Measurements from ENCODE around the gene ADARB1. TPM values are rescaled to one million over a fixed set of nuclear protein-coding genes. Genes with fewer than 3 reads are reported as not detected.
A peak's percentile ranks its signal among the peaks of the same experiment; 100 is the strongest.

Gene ADARB1
- total RNA-seq, 4 donors from 2014 or later = 6.8 to 32.2 (median 17.3) TPM

DNA sequence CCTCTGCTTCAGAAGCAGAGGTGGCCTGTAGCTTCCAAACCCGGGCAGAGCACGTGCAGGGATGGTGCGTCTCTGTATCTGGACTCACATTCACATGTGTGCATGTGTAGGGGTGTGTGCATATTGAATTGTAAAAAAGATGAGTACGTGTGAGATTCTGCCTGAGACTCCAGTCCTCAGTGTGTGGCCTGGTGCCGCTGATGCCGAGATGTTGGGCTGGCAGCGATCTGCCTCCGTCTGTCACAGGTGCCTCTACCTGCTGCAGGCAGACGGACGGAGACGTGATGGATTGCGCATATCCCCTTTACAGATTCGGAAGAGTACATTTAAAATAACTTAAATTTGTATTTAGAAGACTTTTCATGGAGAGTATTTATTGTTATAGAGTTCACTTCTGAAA lies 53.6 kb downstream of the ADARB1 start:
- Histone ChIP-seq H3K4me1 (peaks cover 4 to 46% (median 19%) of the 10 kb centered on the region in 4 donors), H3K36me3 (no peaks in the 10 kb centered on the region), H3K9me3 (no peaks in the 10 kb centered on the region), H3K27ac (peak overlapping the region in 1 of 4 donors; percentile 76), H3K27me3 (no peaks in the 10 kb centered on the region), H3K4me3 (no peak overlapping the region)
- DNase-seq = no peak
- in situ Hi-C loops (cut with MboI; ENCODE audit: low pct_ligation_motif_present in 1 of 4, low pct_unique_long_range_greater_than_20kb in 1 of 4, low sequenced_read_pairs in 3 of 4) = loop anchor here in 1 of 4 donors (25.0 kb wide), 1 partner anchor 309 kb away; no protein-coding TSS in a partner anchor
- TF ChIP-seq EP300 (IDR thresholded peaks at IDR 0.05; ENCODE audit: low read depth) (no peak), POLR2AphosphoS5 (IDR thresholded peaks at IDR 0.05) (no peak), POLR2A (IDR thresholded peaks at IDR 0.05) (no peak)
- TF ChIP-seq, protein P1, sequence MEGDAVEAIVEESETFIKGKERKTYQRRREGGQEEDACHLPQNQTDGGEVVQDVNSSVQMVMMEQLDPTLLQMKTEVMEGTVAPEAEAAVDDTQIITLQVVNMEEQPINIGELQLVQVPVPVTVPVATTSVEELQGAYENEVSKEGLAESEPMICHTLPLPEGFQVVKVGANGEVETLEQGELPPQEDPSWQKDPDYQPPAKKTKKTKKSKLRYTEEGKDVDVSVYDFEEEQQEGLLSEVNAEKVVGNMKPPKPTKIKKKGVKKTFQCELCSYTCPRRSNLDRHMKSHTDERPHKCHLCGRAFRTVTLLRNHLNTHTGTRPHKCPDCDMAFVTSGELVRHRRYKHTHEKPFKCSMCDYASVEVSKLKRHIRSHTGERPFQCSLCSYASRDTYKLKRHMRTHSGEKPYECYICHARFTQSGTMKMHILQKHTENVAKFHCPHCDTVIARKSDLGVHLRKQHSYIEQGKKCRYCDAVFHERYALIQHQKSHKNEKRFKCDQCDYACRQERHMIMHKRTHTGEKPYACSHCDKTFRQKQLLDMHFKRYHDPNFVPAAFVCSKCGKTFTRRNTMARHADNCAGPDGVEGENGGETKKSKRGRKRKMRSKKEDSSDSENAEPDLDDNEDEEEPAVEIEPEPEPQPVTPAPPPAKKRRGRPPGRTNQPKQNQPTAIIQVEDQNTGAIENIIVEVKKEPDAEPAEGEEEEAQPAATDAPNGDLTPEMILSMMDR (IDR thresholded peaks at IDR 0.05) = no peak
- WGBS, 2 donors (ENCODE audit: low coverage in 1 of 2) = 94 to 99% methylated on average over 10 to 13 of the region's 13 CpGs
- intact Hi-C loops (cut with DNase I; ENCODE audit: low total_unique reads) = no loop called here

DNA sequence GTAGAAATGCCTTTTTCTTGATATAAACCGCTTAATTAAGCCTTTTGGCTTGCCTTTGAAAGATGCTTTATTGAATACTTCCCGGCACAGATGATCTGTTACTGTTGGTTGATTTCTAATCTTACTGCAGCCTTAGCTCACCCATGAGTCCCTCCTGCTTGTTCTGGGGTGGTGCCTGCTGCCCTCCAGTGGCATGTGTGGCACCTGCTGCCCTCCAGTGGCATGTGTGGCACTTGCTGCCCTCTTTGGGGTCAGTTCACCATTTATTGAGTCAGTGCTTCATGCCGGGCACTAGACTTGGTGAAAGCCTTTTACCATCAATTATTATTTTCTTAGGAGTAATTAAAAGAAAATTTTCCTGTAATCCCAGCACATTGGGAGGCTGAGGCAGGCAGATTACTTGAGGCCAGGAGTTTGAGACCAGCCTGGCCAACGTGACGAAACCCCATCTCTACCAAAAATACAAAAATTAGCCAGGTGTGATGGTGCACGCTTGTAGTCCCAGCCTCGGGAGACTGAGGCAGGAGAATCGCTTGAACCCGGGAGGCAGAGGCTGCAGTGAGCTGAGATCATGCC lies 54.3 kb downstream of the ADARB1 start:
- peak; percentile 77 for DNase-seq
- no peaks in the 10 kb centered on the region for H3K9me3 ChIP-seq
- intact Hi-C loops (cut with DNase I; ENCODE audit: low total_unique reads) (no loop called here), in situ Hi-C loops (cut with MboI; ENCODE audit: low pct_ligation_motif_present in 1 of 4, low pct_unique_long_range_greater_than_20kb in 1 of 4, low sequenced_read_pairs in 3 of 4) (loop anchor here in 1 of 4 donors (25.0 kb wide), 1 partner anchor 309 kb away; no protein-coding TSS in a partner anchor)
- H3K4me3 ChIP-seq = no peak overlapping the region
- H3K36me3 ChIP-seq = no peaks in the 10 kb centered on the region
- 35 to 61% methylated on average over 2 to 9 of the region's 9 CpGs for WGBS, 2 donors (ENCODE audit: low coverage in 1 of 2)
- peaks cover 4 to 49% (median 17%) of the 10 kb centered on the region in 4 donors for H3K4me1 ChIP-seq
- TF ChIP-seq, protein P1 (IDR thresholded peaks at IDR 0.05) = peak; percentile 79 to 90 (median 85)
- TF ChIP-seq EP300 (IDR thresholded peaks at IDR 0.05; ENCODE audit: low read depth) (no peak), POLR2A (IDR thresholded peaks at IDR 0.05) (no peak), POLR2AphosphoS5 (IDR thresholded peaks at IDR 0.05) (no peak)
- H3K27me3 ChIP-seq = no peaks in the 10 kb centered on the region
- H3K27ac ChIP-seq = peak overlapping the region in 3 of 4 donors; percentile 68 to 81 (median 76)

DNA sequence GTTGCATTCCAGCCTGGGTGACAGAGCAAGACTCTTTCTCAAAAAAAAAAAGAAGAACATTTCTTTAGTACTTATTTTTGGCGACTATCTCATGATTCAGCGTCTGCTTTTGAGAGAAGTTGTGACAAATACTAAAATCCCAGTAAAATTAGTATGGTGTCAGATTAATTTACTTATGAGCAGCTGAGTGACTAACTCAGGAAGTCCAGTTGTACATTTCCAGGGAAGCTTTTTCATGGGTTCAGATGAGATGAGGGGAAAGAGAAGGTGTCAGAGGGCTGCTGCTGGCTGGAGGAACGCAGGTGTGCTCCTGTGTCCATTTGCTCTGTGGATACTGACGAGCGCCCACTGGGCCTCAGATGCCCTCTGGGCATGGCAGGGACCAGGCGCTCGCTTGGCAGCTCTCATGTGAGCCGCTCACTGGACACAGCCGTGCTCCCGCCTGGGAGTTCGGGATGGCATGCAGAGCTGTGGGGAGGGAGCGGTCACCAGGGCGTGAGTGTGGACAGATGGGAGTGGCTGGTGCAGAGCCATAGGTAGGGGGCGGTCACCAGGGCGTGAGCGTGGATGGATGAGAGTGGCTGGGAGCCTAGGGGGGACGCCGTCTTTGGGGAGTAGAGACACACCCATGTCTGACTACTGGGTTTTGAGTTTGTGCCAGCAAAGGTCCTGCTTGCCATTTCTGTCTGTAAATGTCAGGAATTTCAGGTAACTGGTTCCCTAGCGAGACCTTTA lies 55.0 kb downstream of the ADARB1 start:
- in situ Hi-C loops (cut with MboI; ENCODE audit: low pct_ligation_motif_present in 1 of 4, low pct_unique_long_range_greater_than_20kb in 1 of 4, low sequenced_read_pairs in 3 of 4) = loop anchor here in 1 of 4 donors (25.0 kb wide), 1 partner anchor 308 kb away; no protein-coding TSS in a partner anchor
- TF ChIP-seq POLR2A (IDR thresholded peaks at IDR 0.05) = no peak
- peak in 1 of 3 donors; percentile 48 for TF ChIP-seq POLR2AphosphoS5 (IDR thresholded peaks at IDR 0.05)
- 56 to 74% methylated on average over 2 to 19 of the region's 19 CpGs for WGBS, 2 donors (ENCODE audit: low coverage in 1 of 2)
- Histone ChIP-seq H3K36me3 (no peaks in the 10 kb centered on the region), H3K27me3 (no peaks in the 10 kb centered on the region), H3K9me3 (no peaks in the 10 kb centered on the region), H3K4me1 (peaks cover 4 to 49% (median 17%) of the 10 kb centered on the region in 4 donors), H3K4me3 (no peak overlapping the region), H3K27ac (peak overlapping the region; percentile 60 to 81 (median 72))
- intact Hi-C loops (cut with DNase I; ENCODE audit: low total_unique reads) = no loop called here
- DNase-seq = no peak

DNA sequence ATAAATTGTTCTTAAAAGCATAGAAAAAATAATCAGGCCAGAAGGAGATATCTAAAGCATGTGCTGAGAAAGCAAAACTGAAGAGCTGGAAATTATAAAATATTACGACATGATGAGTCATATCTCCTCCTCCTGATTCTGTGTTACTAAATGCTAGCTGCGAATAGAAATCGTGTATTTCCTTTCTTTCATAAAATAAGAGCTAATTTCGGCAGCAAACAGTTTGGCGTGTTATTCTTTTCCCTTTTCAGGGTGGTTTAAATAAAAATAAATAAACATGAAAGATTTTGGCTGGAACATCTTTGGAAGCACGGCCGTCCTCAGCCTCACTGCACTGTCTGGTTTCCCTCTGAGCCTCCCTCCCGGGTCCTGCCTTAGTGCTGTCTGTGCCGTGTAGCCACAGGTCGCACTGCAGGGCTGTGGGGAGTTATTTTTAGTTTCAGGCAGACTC lies 56.0 kb downstream of the ADARB1 start:
- in situ Hi-C loops (cut with MboI; ENCODE audit: low pct_ligation_motif_present in 1 of 4, low pct_unique_long_range_greater_than_20kb in 1 of 4, low sequenced_read_pairs in 3 of 4) (loop anchor here in 2 of 4 donors (5.0 to 25.0 kb wide), 3 partner anchors 176 to 307 kb away; no protein-coding TSS in a partner anchor), intact Hi-C loops (cut with DNase I; ENCODE audit: low total_unique reads) (loop anchor here (2.0 kb wide), 1 partner anchor 182 kb away; no protein-coding TSS in a partner anchor)
- H3K4me3 ChIP-seq = no peak overlapping the region

More for the DNA sequence above, 56.0 kb downstream of the ADARB1 start:
- Histone ChIP-seq H3K36me3 (no peaks in the 10 kb centered on the region), H3K27ac (peak overlapping the region; percentile 60 to 81 (median 72)), H3K9me3 (no peaks in the 10 kb centered on the region), H3K27me3 (no peaks in the 10 kb centered on the region), H3K4me1 (peaks cover 4 to 48% (median 17%) of the 10 kb centered on the region in 4 donors)
- DNase-seq = no peak
- TF ChIP-seq EP300 (IDR thresholded peaks at IDR 0.05; ENCODE audit: low read depth) (no peak), POLR2AphosphoS5 (IDR thresholded peaks at IDR 0.05) (peak in 1 of 3 donors; percentile 39)
- 33 to 45% methylated on average over 10 of the region's 10 CpGs for WGBS, 2 donors (ENCODE audit: low coverage in 1 of 2)

Measured in transverse colon (tissue), 4 donors.